LNCaP clone FGC (cell line): ENCODE measurements around the gene CNTD1.

ENCODE experiments used
- DNase-seq: peaks from one replicate; pipeline ENCODE4 v3.0.0-alpha.2; 2011; ENCODE audit warnings: low read depth
- H3K4me3 ChIP-seq: 2 replicates; pipeline ENCODE4 v1.5.1; 2011; ENCODE audit warnings: mild to moderate bottlenecking, low read depth, low read length, control low read depth
- CTCF ChIP-seq: IDR thresholded peaks from 2 replicates; pipeline ENCODE4 v1.5.1; 2012; ENCODE audit warnings: mild to moderate bottlenecking; ENCODE audit not compliant: control insufficient read depth, insufficient read depth; ENCODE audit errors: extremely low read depth

CNTD1 gene

GRCh38 chr17:42798383-42799380 lies at the start of gene CNTD1, which contains the start of gene COA3:
Gene CNTD1 (plus strand): TSS chr17:42798861. CDS start chr17:42799068, 207 bp downstream.
Gene COA3 (minus strand): TSS chr17:42798704. CDS start chr17:42798681, 23 bp downstream.
- peak within 1 kb of the TSS; percentile 99 for H3K4me3 ChIP-seq
- no peak for TF ChIP-seq CTCF
- peak; percentile 56 for DNase-seq

- H3K4me3 ChIP-seq = no peak overlapping the region
- DNase-seq = no peak
- no peak for TF ChIP-seq CTCF
These were observed 49.5 kb upstream of the CNTD1 start for GRCh38 chr17:42748908-42749798.

- no peak overlapping the region for H3K4me3 ChIP-seq
- DNase-seq = no peak
- TF ChIP-seq CTCF = no peak
These were observed 47.8 kb upstream of the CNTD1 start for GRCh38 chr17:42750739-42751344.

GRCh38 chr17:42751628-42752027 lies 47.0 kb upstream of the CNTD1 start:
- no peak overlapping the region for H3K4me3 ChIP-seq
- DNase-seq = no peak
- TF ChIP-seq CTCF = no peak

GRCh38 chr17:42754782-42755181 lies 43.9 kb upstream of the CNTD1 start:
- TF ChIP-seq CTCF = no peak
- H3K4me3 ChIP-seq = no peak overlapping the region
- DNase-seq = no peak

- no peak for DNase-seq
- TF ChIP-seq CTCF = no peak
- H3K4me3 ChIP-seq = no peak overlapping the region
These were observed 38.5 kb upstream of the CNTD1 start for GRCh38 chr17:42759982-42760651.
